Hepatocyte (in vitro differentiated cells): ENCODE results near the gene COX7C.

ENCODE experiments used
- CTCF ChIP-seq: fragments of 200-600 bp; sonication (generic); IDR thresholded peaks from 2 replicates; pipeline ENCODE4 v1.5.1; 2016; ENCODE audit warnings: antibody characterized with exemption, mild to moderate bottlenecking; ENCODE audit not compliant: poor library complexity
- EZH2 ChIP-seq: fragments of 200-600 bp; sonication (generic); IDR thresholded peaks from 2 replicates; pipeline ENCODE4 v1.6.1; 2016; ENCODE audit warnings: antibody characterized with exemption, mild to moderate bottlenecking, borderline replicate concordance
- EZH2phosphoT487 ChIP-seq: fragments of 200-600 bp; sonication (generic); IDR thresholded peaks from one replicate; pipeline ENCODE4 v1.6.1; 2018; ENCODE audit warnings: antibody characterized with exemption, mild to moderate bottlenecking, low read depth, moderate library complexity; ENCODE audit not compliant: unreplicated experiment, severe bottlenecking

GRCh38 chr5:86613455-86613854, 4.3 kb upstream of the COX7C start:
- no peak for TF ChIP-seq CTCF
- TF ChIP-seq EZH2: no peak
- no peak for TF ChIP-seq EZH2phosphoT487
